ENCODE data around the gene SLC5A8.

The SLC5A8 gene

GRCh38 chr12:101209319-101210302 is at the start of gene SLC5A8:
SLC5A8 (minus strand) TSS chr12:101210238; CDS start chr12:101209848, 390 bp downstream.
- DNase-seq (ENCODE audit: low read depth in 2 of 3, low spot score in 1 of 3), result no peak

GRCh38 chr12:101257357-101257756 is 47.3 kb upstream of the SLC5A8 start:
- DNase-seq (ENCODE audit: low read depth in 2 of 3, low spot score in 1 of 3), result no peak

- DNase-seq (ENCODE audit: low read depth in 2 of 3, low spot score in 1 of 3), result no peak
These were observed 46.2 kb upstream of the SLC5A8 start for GRCh38 chr12:101256266-101256665.

- no peak for DNase-seq (ENCODE audit: low read depth in 2 of 3, low spot score in 1 of 3)
These were observed 33.6 kb upstream of the SLC5A8 start for GRCh38 chr12:101243616-101244015.

- DNase-seq (ENCODE audit: low read depth in 2 of 3, low spot score in 1 of 3), result no peak
These were observed 33.0 kb upstream of the SLC5A8 start for GRCh38 chr12:101243074-101243473.

GRCh38 chr12:101238800-101239329 is 28.8 kb upstream of the SLC5A8 start:
- no peak for DNase-seq (ENCODE audit: low read depth in 2 of 3, low spot score in 1 of 3)

GRCh38 chr12:101238306-101238705 is 28.3 kb upstream of the SLC5A8 start:
- no peak for DNase-seq (ENCODE audit: low read depth in 2 of 3, low spot score in 1 of 3)

- DNase-seq (ENCODE audit: low read depth in 2 of 3, low spot score in 1 of 3), result no peak
These were observed 25.6 kb upstream of the SLC5A8 start for GRCh38 chr12:101235686-101236085.

- DNase-seq (ENCODE audit: low read depth in 2 of 3, low spot score in 1 of 3), result no peak
These were observed 21.6 kb upstream of the SLC5A8 start for GRCh38 chr12:101231636-101232035.

- DNase-seq (ENCODE audit: low read depth in 2 of 3, low spot score in 1 of 3), result no peak
These were observed 20.5 kb upstream of the SLC5A8 start for GRCh38 chr12:101230547-101230946.

- DNase-seq (ENCODE audit: low read depth in 2 of 3, low spot score in 1 of 3), result no peak
These were observed 19.8 kb upstream of the SLC5A8 start for GRCh38 chr12:101229841-101230241.

- no peak for DNase-seq (ENCODE audit: low read depth in 2 of 3, low spot score in 1 of 3)
These were observed 11.3 kb upstream of the SLC5A8 start for GRCh38 chr12:101221301-101221700.

GRCh38 chr12:101216810-101217209 is 6.8 kb upstream of the SLC5A8 start:
- DNase-seq (ENCODE audit: low read depth in 2 of 3, low spot score in 1 of 3), result no peak

GRCh38 chr12:101207086-101207780 is 2.8 kb downstream of the SLC5A8 start:
- no peak for DNase-seq (ENCODE audit: low read depth in 2 of 3, low spot score in 1 of 3)

- DNase-seq (ENCODE audit: low read depth in 2 of 3, low spot score in 1 of 3), result no peak
These were observed 5.3 kb downstream of the SLC5A8 start for GRCh38 chr12:101204602-101205304.

GRCh38 chr12:101200824-101201223 is 9.2 kb downstream of the SLC5A8 start:
- no peak for DNase-seq (ENCODE audit: low read depth in 2 of 3, low spot score in 1 of 3)

- no peak for DNase-seq (ENCODE audit: low read depth in 2 of 3, low spot score in 1 of 3)
These were observed 9.9 kb downstream of the SLC5A8 start for GRCh38 chr12:101200145-101200544.

- DNase-seq (ENCODE audit: low read depth in 2 of 3, low spot score in 1 of 3), result no peak
These were observed 23.7 kb downstream of the SLC5A8 start for GRCh38 chr12:101186291-101186690.

GRCh38 chr12:101181776-101182175 is 28.3 kb downstream of the SLC5A8 start:
- DNase-seq (ENCODE audit: low read depth in 2 of 3, low spot score in 1 of 3), result no peak

GRCh38 chr12:101174541-101174940 is 35.5 kb downstream of the SLC5A8 start:
- DNase-seq (ENCODE audit: low read depth in 2 of 3, low spot score in 1 of 3), result no peak

- DNase-seq (ENCODE audit: low read depth in 2 of 3, low spot score in 1 of 3), result no peak
These were observed 36.8 kb downstream of the SLC5A8 start for GRCh38 chr12:101173197-101173749.
